HL-60 (cell line): ENCODE results near the gene FOXP1.

Experiments
- CTCF ChIP-seq: IDR thresholded peaks from one replicate; pipeline ENCODE4 v1.5.1; 2011; ENCODE audit warnings: low read length, control low read depth, inconsistent platforms; ENCODE audit not compliant: insufficient read depth
- TF ChIP-seq, protein P1 (sequence below): IDR thresholded peaks from 2 replicates; pipeline ENCODE4 v1.6.1; 2012; ENCODE audit warnings: low read depth; ENCODE audit not compliant: insufficient replicate concordance

DNA sequence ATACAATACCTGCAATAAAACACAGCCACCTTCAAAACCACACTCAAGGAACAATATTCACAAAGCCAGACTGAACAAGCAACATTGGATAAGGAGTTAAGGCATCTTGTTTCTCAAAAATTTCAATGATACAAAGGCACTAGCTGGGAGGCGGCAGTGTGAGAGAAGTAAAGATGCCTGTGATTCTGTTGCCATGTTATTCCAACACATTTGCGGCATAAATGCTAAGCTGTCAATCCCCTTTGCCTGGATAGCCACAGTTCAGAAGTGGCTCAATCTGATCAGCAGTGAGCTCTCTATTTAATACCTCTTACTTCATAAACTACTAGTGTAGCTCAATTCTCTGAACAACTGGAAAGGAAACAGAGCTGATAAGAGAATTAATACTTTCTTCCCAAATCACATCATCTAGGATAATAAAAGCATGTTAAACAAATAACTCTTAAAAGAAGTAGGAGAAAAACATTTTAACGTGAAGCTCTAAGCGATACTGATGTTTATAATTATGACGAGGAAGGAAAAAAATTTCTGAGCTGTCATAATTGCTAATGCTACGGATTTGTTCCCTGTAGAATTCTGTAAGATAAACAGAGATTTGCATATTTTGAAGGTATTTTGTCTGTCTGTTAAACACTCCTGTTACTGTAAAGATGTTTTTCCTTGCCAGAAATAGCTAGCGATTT, 358.4 kb downstream of the FOXP1 start:
- no peak for TF ChIP-seq CTCF
- TF ChIP-seq, protein P1, sequence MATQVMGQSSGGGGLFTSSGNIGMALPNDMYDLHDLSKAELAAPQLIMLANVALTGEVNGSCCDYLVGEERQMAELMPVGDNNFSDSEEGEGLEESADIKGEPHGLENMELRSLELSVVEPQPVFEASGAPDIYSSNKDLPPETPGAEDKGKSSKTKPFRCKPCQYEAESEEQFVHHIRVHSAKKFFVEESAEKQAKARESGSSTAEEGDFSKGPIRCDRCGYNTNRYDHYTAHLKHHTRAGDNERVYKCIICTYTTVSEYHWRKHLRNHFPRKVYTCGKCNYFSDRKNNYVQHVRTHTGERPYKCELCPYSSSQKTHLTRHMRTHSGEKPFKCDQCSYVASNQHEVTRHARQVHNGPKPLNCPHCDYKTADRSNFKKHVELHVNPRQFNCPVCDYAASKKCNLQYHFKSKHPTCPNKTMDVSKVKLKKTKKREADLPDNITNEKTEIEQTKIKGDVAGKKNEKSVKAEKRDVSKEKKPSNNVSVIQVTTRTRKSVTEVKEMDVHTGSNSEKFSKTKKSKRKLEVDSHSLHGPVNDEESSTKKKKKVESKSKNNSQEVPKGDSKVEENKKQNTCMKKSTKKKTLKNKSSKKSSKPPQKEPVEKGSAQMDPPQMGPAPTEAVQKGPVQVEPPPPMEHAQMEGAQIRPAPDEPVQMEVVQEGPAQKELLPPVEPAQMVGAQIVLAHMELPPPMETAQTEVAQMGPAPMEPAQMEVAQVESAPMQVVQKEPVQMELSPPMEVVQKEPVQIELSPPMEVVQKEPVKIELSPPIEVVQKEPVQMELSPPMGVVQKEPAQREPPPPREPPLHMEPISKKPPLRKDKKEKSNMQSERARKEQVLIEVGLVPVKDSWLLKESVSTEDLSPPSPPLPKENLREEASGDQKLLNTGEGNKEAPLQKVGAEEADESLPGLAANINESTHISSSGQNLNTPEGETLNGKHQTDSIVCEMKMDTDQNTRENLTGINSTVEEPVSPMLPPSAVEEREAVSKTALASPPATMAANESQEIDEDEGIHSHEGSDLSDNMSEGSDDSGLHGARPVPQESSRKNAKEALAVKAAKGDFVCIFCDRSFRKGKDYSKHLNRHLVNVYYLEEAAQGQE = no peak
